SIG-M5 treated with dmso at 0.1 percent for 504 hours (cell line): Measurements from ENCODE around the gene NPL.
A peak's percentile ranks its signal among the peaks of the same experiment; 100 is the strongest.

Experiments
- DNase-seq: peaks from one replicate; lab custom pipeline; 2025; ENCODE audit not compliant: unreplicated experiment; lab: John Stamatoyannopoulos, UW

The NPL gene

DNA sequence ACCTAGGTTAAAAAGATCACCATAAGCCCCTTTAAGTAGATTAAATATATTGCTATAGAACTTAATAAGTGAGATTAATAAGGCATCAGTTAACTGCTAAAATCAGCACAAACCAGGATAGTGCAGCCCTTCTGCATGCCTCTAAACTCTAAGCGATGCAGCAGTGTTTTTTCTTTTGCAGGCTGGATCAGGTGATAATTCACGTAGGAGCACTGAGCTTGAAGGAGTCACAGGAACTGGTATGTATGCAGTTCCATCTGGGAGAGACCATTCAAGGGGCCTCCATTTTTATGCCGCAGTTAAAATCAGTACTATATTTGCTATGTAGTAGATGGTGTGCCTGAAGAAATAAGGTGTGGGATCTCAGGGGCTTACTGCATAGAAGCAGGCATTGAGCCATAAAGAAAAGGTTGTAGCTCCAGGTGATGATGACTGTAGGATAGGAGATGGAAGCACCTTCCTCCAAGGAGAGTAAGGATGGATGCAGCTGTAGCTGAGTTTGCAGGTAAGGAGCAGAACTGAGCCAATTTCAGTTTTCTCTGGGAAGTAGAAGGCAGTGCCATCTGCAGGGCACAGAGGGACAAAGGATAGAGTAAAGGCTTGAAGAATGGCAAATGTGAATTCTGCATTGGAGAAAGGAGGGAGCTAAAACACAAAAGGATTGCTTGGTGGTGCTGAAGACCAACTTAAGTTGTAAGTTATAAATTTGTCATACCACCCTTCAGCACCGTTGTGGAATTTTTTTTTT, 22.6 kb downstream of the NPL start:
- DNase-seq, result no peak

DNA sequence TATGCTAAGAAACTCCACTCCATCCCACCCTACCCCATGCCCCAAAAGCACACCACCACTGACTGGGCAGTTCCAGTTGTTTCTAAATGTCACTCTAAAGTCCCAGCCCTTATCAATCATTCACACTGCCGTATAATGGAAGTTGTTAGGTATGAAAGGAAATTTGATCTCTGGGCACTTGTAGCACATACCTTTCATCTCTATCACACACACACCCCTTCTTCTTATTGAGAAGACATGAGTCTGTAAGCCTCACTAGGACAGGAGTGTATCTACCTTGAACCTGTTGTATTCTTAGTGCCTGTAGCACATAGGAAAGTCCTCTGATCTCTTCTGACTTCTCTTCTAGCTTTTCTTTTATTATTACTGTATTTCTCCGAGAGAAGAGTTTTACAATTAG, 27.3 kb downstream of the NPL start:
- no peak for DNase-seq

DNA sequence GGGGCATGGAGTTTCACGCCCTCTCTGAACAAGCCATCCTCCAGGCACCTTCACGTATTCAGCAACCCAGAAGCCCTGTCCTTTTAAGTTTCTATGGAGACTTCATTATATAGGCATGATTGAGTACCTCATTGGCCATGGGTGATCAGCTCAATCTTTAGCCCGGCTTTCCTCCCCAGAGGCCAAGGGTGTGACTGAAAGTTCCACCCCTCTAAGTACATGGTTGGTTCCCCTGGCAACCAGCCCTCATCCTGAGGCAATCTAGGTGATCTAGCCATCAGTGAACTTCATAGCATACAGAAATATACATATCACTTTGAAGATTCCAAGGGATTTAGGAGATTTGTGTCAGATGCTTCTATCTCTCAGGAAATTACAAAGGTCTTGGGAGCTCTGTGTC, 28.2 kb downstream of the NPL start:
- DNase-seq, result no peak

DNA sequence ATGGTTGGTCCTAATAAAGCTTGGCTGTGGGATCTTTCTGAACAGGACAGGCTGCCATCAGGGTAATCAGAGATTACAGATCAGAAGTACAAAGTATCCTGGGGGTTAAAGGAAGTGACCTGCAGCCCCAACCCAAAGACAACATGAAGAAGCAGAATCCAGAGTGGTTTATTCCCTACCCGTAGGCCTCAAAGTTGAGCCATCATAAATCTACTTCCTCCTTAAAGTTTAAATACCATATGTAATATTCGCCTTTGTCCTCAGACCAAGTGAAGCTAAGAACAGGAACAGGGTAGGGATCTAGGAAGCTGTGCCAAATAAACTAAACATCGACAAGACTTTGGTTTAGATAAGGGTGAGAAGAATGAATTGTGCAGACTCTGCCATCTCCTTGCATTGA, 33.6 kb downstream of the NPL start:
- peak; percentile 43 for DNase-seq

DNA sequence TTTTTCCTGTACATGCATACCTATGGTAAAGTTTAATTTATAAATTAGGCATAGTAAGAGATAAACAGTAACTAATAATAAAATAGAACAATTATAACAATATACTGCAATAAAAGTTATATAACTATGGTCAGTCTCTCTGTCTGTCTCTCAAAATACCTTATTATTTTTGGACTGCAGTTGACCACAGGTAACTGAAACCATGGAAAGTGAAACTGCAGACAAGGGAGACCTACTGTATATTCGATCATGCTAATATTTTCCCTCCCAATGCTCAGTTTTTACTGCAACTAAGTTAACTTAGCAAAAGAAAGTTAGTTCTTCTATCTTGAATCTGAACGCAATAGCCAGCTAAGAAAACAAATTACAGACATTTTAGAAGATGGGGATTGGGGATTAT, 37.3 kb downstream of the NPL start:
- DNase-seq, result no peak

DNA sequence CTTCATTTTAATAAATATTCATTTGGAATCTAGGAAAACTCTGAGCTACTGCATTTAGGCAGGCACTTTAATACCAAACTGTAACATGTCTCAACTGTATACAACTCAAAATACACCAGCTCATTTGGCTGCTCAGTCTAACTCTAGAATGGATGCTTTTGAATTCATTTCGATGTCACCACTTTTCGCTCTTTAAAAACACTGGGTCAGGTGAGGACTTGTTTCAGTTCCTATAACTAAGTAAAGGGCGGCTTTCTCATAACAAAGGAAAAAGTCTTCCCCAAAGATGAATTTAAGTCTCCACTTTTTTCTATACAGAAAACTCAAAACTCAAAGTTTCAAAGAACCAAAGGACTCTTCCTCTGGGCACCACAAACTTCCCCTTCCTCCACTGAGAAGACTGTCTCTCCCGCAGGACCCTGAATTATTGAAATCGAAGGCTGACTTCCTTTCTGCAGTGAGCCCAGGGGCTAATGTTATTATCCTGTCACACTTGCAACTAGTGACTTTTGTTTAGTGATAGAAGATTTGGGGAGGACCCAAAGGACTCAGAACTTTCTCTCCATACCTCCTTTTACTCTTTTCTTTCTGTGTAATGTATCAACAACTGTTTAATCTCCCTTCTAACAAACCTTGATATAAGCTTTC, 39.8 kb downstream of the NPL start:
- peak; percentile 39 for DNase-seq

DNA sequence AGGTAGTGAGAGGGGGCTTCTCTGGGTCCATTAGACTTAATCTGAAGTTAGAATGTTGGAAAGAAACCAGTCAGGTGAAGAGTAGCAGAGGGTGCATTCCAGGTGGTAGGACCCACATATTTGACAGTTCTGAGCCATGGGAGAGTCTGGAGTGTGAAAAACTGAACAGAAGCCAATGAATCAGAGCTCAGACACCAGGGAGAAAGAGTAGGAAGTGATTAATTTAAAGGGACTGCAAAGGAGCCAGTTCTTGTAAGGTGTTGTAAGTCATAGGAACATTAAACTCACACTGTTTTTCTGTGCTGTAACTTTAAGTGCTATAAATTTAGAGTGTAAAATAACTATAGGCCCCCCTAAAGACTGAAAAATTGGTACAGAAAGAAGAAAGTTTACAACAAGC, 43.7 kb downstream of the NPL start:
- DNase-seq, result no peak

DNA sequence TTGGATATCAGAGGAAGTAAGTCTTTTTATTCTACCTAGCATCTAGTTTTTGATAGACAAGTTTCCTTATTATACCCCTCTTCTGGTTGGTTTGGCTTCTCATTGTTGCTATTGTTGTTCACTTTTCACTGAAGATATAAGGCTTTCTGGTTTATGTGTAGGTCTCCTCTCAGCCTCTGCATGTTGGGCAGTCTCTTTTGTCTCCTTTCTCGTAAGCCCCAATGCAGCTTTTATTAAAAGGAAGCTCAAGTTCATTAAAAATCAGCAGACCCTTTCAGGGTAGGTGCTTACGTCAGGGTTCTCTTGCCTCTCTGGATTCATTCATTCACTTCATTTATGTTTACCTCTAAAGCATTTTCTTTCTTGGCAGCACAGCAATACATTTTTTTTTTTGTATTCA, 44.8 kb downstream of the NPL start:
- no peak for DNase-seq

DNA sequence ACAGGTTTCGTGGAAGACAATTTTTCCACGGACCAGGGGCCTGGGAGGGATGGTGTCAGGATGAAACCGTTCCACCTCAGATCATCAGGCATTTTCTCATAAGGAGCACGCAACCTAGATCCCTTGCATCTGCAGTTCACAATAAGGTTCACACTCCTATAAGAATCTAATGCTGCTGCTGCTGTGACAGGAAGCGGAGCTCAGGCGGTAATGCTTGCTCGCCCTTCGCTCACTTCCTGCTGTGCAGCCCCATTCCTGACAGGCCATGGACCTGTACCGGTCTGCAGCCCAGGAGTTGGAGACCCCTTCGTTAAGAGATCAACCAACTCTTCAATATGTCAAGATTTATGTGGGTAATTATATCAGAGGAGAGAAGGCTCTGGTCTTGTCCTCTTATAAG, 46.2 kb downstream of the NPL start:
- DNase-seq, result no peak

DNA sequence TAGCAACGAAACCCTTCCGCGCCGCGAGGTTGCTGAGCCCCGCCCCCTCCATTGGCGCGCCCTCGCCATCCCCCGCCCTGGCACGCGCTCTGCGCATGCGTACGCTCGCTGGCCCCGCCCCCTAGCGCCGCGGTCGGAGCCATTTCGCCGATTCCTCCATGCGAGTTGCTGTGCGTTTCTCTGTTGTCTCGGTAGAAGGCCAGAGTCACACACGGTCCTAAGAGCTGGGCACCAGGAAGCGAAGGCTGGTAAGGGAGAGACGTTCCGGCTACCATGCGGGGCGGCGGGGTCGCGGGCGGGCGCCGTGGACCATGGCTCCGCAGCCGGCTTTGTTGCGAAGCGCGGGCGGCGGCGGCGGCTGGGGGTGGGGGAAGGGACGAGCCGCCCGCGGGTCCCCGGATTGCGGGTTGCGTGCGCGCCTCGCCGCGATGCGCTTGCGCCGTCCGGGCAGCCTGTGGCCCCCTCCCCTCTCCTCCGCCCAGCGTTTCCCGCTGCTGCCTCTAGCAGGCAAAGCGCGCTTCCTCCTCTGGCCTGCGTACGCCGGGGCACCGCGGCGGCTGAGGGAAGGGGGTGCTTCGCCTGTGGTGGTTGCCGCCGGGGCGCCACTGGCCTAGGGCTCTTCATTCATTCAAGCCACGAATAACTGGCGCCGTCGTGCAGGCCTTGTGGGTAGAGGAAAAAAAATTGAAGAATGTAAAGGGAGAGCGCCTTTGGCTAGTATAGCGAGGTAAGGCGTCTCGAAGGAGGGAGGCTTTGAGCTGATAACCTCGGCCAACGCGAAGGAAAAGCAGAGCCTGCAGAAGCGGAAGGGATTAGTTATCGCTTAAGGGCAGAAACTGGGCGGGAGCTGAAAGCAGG, 49.9 kb downstream of the NPL start, which contains the start of gene DHX9:
TSS of gene DHX9 (plus strand) at position 139 of the 858 bp plus-strand sequence. CDS start 3,220 bp downstream, outside the sequence.
- DNase-seq, result peak; percentile 93

DNA sequence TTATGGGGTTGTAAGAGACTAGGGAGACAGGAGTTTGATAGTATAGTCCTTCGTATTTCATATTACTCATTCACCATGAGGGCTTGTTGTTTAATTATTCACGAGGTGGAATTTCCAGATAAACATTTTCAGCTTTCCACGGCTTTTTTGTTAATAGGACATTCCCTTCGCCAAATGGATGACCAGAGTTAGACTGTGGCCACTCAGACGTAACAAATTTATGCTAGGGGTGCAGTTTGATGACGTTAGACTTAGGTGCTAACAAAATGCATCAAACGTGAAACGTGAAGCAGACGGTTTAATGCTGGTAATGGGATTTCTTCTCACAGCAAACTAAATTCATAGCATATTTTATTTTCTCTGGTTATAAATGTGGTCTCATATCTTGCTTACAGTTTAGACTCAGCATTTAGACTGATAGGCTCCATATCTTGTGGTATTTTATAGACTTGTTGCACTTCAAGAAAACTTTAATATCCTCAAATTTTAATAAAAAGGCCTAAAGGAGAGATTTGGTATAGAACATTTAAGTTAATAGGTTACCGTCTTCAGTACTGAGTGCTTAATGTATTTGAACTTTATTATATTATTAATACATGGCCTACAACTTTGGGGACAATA, 51.9 kb downstream of the NPL start:
- DNase-seq, result peak; percentile 46

DNA sequence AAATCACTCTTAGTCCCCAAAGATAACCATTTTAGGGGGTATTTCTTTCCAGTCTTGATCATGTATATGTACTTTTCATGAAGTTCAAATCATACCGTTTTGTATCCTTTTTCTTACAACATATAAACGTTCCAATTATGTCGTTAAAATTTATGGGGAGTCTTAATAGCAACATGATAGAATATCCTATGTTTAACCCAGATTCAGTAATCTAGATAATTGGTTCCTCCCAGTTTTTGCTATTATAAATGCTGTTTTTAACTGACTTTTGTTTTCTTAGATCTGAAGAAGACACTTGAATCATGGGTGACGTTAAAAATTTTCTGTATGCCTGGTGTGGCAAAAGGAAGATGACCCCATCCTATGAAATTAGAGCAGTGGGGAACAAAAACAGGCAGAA, 52.7 kb downstream of the NPL start:
- no peak for DNase-seq

DNA sequence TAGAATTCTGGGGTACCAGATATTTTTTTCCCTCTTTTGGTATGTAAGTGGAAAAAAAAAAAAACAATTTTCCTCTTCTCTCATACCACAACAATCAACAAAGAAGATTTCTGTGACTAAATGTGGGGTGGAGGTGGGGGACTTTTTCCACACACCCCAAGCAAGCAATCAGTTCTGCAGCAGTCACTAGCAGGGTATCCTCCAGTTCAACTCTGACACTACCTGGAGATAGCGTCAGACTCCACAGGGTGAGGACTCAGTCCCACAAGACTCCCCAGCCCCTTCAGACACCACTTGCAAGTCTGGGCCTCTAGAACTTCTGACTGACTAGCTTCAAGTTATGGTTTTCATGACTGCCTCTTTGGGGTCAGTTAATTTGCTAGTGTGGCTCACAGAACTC, 55.8 kb downstream of the NPL start:
- no peak for DNase-seq

DNA sequence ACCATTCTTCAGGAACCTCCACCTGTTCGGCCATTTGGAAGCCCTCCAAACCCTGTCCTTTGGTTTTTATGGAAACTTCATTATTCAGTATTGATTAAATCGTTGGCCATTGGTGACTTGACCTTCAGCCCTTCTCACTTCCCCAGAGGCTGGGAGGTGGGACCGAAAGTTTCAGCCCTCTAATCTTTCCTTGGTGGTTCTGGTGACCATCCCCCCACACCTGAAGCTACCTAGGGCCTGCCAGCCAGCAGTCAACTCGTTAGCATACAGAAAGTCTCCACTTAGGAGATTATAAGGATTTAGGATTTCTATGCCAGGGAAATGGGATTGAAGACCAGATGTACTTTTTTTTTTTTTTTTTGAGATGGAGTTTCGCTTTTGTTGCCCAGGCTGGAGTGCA, 56.3 kb downstream of the NPL start:
- no peak for DNase-seq

DNA sequence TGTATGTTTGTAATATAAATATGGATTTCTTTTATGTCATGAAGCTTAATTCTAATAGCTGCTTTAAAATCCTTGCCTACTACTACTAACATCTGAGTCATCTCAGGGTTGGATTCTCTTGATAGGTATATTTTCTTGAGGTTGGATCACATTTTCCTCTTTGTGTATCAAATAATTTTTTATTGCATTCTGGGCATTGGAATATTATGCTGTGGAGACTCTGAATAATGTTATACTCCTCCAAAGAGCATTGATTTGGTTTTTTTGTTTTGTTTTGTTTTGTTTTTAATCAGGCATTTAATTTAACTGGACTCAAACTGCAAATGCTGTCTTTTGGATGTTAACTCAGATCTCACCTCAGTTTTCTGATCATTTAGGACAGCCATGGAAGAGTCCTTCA, 57.5 kb downstream of the NPL start:
- no peak for DNase-seq

DNA sequence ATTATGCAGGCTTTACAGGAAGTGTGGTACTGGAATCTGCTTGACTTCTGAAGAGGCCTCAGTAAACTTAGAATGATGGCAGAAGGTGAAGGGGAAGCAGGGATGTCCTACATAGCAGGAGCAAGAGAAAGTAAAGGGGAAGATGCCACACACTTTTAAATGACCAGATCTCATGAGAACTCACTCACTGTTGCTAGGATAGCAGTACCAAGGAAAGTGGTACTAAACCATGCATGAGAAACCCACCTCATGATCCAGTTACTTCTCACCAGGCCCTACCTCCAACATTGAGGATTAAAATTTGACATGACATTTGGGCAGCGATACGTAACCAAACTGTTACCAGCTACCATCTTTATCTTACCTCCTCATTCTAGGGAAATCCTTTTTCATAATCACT, 59.2 kb downstream of the NPL start:
- DNase-seq, result no peak

DNA sequence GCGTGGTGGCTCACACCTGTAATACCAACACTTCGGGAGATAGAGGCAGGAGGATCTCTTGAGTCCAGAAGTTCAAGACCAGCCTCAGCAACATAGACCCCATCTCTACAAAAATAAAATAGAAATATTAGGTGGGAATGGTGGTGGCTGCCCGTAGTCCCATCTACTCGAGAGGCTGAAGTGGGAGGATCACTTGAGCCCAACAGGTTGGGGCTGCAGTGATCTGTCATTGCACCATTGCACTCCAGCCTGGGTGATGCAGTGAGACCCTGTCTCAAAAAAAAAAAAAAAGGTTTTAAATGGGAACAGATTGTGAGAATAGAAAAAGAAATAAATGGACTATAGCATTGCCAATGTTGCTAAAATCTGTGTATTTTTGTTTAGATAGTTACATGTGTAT, 60.7 kb downstream of the NPL start:
- DNase-seq, result no peak

DNA sequence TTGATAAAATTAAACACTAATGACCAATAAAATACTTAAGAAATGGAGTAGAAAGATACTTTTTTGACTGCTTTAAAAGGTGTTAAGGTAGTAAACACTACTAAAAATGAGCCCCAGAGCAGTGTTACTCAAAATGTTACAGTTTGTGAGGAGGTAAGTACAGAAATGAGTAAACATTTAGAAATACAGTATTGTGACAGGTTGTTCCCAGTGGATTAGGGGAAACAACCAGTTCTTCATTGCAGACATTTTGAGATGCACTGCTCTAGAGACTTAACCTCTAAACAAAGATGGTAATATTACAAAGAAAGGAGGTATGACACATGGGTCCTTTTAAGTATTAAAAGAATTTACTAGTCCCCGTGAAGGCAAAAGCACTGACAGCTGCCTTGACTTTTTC, 62.3 kb downstream of the NPL start:
- DNase-seq, result no peak

DNA sequence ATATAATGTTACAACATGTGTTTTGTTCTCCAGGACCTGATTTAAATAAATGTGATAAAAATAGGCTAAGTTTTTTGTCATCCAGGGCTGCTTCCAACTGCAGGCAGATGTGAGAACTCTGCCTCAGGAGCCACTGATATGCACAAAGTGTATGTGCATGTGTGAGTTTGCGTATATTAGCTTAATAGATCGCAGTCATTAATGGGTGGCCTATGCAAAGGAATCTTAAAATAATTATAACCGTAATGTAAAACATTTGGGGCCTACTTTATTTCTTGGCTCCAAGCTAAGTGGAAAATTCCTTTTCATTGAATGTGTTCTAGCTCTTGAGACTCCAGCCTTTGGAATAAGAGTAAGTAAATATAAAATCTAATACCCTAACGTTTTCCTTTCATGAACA, 66.3 kb downstream of the NPL start:
- DNase-seq, result no peak

DNA sequence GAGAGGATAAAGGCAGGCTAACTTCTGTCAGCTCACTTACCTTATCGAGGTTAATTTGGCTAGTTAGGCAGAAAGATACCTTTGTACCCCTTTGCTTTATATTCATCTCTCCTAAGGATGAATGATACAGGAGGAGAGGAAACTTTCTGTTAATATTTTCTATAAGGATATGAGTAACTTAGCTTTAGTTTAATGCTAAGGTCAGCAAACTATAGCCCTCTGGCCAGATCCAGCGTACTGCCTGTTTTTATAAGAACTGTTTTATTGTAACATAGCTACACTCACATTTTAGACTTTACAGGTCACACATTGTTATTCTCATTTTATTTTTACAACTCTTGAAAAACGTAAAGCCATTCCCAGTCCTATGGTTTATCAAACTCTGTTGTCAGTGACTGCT, 67.6 kb downstream of the NPL start:
- no peak for DNase-seq

DNA sequence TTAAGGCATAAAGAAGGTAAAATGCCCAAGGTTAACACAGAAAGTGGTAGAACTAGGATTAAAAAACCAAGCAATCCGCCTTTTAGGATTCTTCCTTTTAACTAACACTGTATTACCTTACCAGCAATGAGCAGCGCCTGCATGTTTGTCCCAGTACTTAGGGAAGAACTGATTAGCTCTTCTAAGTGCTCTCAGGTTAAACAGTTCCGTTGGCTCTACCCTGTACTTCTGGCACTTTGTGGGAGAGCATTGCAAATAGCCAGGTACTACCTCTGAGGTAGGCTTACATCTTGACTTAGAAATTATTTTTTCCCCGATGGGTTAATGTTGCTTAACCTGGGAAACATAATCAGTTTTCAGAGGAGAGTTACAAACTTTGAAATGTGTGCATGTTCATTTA, 71.1 kb downstream of the NPL start:
- DNase-seq, result no peak

DNA sequence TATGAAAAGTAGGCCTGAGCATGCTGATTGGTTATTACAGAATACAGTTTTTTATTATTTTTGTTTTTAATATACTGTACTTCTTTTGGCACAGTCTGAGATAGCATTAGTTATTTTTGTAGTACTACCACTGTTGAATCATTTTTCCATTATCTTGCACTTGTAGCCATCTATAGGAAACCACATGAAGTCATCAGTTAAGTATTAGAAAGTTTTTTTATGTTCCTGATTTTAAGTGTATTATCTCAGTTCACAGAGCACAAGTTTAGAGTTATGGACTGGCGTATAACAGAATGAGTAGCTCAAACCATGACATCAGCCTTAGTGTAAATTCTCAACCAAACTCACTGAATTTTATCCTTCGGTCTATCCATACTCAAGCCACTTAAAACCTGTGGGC, 72.4 kb downstream of the NPL start:
- no peak for DNase-seq
